ENCODE data around the gene FOXJ1. TPM values are rescaled to one million over a fixed set of nuclear protein-coding genes. Genes with fewer than 3 reads are reported as not detected.

The FOXJ1 gene
- total RNA-seq, 1 donor from 2014 or later: 2.1 TPM

DNA sequence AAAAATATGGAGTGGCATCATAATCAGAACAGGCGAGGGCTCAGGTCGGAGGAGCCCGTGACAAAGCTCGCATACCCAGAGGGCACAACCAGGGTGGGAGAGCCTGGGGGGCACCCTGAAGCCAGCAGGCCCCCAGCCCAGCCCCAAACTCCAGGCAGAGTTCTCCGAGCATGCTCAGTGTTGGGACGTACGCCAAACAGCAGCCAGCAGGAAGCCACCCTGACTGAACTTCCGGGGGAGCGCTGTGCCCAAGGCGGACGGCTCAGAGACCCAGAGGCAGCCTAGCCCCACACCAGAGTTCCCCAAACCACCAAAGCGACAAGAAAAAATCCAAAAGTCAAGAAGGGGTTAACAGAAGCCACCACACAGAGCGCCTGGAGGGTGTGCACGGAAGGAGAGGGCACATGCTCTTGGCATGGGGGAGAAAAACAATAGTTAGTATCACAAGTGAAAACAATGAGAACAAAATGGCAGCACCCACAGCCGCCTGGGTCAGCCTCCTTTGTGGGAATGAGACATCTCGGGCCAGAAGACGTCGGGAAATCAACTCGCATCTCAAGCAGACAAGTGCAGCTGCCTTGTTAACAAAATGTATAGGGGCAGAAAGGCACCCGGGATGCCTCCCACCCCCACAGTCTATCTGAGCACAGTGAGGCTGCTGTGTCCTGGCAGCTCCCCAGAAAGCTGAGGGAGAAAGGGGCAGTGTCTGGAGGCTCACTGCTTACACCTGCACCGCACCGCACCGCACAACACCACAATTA is 49.3 kb downstream of the FOXJ1 start:
- Mint-ChIP-seq H3K36me3 (ENCODE audit: low read depth, unreplicated experiment) (peaks cover 37% of the 10 kb centered on the region), H3K27ac (ENCODE audit: unreplicated experiment) (no peak overlapping the region), H3K4me1 (ENCODE audit: unreplicated experiment) (peaks cover 5% of the 10 kb centered on the region), H3K4me3 (ENCODE audit: unreplicated experiment) (peak overlapping the region; percentile 37), H3K27me3 (ENCODE audit: unreplicated experiment) (peaks cover 8% of the 10 kb centered on the region), H3K9me3 (ENCODE audit: unreplicated experiment) (no peaks in the 10 kb centered on the region)
- TF ChIP-seq, protein P1, sequence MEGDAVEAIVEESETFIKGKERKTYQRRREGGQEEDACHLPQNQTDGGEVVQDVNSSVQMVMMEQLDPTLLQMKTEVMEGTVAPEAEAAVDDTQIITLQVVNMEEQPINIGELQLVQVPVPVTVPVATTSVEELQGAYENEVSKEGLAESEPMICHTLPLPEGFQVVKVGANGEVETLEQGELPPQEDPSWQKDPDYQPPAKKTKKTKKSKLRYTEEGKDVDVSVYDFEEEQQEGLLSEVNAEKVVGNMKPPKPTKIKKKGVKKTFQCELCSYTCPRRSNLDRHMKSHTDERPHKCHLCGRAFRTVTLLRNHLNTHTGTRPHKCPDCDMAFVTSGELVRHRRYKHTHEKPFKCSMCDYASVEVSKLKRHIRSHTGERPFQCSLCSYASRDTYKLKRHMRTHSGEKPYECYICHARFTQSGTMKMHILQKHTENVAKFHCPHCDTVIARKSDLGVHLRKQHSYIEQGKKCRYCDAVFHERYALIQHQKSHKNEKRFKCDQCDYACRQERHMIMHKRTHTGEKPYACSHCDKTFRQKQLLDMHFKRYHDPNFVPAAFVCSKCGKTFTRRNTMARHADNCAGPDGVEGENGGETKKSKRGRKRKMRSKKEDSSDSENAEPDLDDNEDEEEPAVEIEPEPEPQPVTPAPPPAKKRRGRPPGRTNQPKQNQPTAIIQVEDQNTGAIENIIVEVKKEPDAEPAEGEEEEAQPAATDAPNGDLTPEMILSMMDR (IDR thresholded peaks at IDR 0.05; ENCODE audit: unreplicated experiment): no peak
- no peak for DNase-seq (ENCODE audit: low spot score)

DNA sequence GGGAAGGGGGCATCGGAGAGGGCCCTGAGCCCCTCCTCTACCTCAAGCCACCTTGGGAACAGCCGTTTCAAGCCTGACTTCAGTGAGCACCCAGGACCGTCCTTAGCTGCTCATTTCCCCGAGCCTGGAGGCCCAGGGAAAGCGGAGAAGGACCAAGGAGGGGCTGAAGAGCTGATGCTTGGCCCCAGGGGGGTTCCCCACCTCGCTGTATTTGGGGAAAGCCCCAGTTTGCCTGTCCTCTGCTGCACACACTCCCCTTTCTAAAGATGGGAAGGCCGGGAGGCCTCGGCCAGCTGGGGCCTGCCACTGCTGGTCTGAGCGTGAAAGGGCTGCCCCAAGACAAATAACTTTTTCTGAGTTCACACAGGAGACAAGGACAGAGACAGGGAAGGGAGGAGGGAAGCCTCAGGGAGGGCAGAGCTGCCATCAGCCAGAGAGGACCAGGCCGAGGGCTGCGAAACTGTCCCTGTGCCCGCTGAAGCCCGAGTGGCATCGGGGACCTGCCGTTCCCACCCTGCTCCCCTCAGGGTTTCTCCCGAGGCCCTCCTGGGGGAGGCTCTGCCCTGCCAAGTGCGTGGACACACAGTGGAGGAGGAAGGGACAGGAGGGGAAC is 50.4 kb downstream of the FOXJ1 start:
- Mint-ChIP-seq H3K36me3 (ENCODE audit: low read depth, unreplicated experiment) (peaks cover 34% of the 10 kb centered on the region), H3K27me3 (ENCODE audit: unreplicated experiment) (peaks cover 8% of the 10 kb centered on the region), H3K4me1 (ENCODE audit: unreplicated experiment) (peaks cover 1% of the 10 kb centered on the region), H3K27ac (ENCODE audit: unreplicated experiment) (no peak overlapping the region), H3K4me3 (ENCODE audit: unreplicated experiment) (no peak overlapping the region), H3K9me3 (ENCODE audit: unreplicated experiment) (no peaks in the 10 kb centered on the region)
- TF ChIP-seq, protein P1 (IDR thresholded peaks at IDR 0.05; ENCODE audit: unreplicated experiment): no peak
- DNase-seq (ENCODE audit: low spot score): no peak

DNA sequence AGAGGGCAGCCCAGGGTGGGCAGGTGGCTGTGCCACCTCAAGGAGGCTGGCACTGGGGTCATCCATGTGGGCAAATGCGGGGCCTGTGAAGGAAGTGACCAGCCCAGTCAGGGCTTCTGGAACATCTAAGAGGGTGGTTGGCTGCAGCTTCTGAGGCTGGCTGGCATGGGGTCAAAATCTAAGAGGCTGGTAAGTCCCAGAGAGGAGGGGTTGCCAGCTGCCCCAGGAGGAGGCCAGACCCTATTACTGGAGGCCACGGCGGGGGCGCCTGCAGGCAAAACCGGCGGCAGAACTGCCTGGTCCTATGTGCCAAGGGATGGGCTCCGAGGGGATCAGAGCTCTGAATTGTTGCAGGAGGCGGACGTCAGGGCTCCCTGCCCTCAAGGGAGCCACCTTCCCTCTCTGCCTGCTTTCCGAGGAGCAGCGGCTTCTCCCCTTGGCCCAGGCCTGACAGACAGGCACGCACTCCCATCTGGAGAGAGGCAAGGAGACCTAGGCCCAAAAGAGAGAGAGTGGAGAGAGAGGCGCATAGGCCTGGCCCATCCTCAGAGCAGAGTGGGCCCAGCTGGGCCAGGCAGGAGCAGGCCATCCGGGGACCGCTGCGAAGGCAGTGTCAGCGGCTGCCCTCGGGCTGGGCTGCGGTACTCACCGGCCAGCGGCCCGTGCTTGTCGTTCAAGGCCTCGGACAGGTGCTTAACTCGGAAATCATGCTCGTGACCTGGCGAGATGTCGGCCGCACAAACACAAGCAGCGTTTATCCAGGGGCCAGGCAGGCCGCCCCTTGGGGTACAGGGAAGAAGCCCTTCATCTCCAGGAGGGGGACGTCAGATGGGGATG is 51.1 kb downstream of the FOXJ1 start:
- Mint-ChIP-seq H3K9me3 (ENCODE audit: unreplicated experiment) (no peaks in the 10 kb centered on the region), H3K4me1 (ENCODE audit: unreplicated experiment) (no peaks in the 10 kb centered on the region), H3K27me3 (ENCODE audit: unreplicated experiment) (peaks cover 8% of the 10 kb centered on the region), H3K4me3 (ENCODE audit: unreplicated experiment) (no peak overlapping the region), H3K36me3 (ENCODE audit: low read depth, unreplicated experiment) (peaks cover 33% of the 10 kb centered on the region), H3K27ac (ENCODE audit: unreplicated experiment) (no peak overlapping the region)
- TF ChIP-seq, protein P1 (IDR thresholded peaks at IDR 0.05; ENCODE audit: unreplicated experiment): no peak
- DNase-seq (ENCODE audit: low spot score): no peak

DNA sequence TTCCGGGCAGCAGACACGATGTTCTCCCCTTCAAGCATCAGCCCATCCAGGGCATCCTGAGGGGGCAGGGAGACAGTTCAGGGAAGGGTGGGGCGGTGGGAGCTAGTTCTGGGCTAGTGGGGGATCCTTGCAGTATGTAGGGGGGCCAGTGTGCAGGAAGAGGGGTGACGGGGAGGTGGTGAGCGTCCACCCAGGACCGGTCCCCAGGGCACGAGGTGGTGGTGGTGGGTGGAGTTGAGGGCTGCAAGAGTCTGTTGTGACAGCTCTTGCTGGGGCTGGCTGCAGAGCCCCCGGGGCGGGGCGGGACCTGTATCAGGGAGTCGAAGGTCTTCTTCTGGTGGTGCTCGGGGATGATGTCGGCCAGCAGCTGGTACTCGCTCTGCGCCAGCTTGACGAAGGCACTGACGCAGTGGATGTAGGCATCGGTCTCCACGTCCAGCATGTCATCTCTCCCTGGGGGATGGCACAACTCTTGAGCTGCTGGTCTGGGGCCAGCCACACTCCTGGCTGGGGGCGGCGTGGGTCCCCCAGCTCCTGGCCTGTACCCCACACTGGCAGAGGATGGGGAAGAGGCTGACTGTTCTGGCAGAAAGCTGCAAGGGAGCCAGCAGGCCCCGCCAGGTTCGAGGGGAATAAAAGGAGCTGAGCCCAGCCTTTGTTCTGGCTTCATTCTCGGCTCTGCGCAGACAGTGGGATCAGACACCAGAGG is 52.0 kb downstream of the FOXJ1 start:
- Mint-ChIP-seq H3K4me1 (ENCODE audit: unreplicated experiment) (no peaks in the 10 kb centered on the region), H3K27ac (ENCODE audit: unreplicated experiment) (no peak overlapping the region), H3K4me3 (ENCODE audit: unreplicated experiment) (no peak overlapping the region), H3K9me3 (ENCODE audit: unreplicated experiment) (no peaks in the 10 kb centered on the region), H3K36me3 (ENCODE audit: low read depth, unreplicated experiment) (peaks cover 42% of the 10 kb centered on the region), H3K27me3 (ENCODE audit: unreplicated experiment) (peaks cover 10% of the 10 kb centered on the region)
- TF ChIP-seq, protein P1 (IDR thresholded peaks at IDR 0.05; ENCODE audit: unreplicated experiment): no peak
- no peak for DNase-seq (ENCODE audit: low spot score)
